HG03565 (cell line): ENCODE results near the gene DNTT.
A peak's percentile ranks its signal among the peaks of the same experiment; 100 is the strongest.

Experiments
- ATAC-seq: cut with Tn5 transposase; IDR thresholded peaks from one replicate; pipeline ENCODE4 v1.9.1; 2021; ENCODE audit warnings: mild to moderate bottlenecking, moderate library complexity; ENCODE audit not compliant: unreplicated experiment

Gene DNTT

DNA sequence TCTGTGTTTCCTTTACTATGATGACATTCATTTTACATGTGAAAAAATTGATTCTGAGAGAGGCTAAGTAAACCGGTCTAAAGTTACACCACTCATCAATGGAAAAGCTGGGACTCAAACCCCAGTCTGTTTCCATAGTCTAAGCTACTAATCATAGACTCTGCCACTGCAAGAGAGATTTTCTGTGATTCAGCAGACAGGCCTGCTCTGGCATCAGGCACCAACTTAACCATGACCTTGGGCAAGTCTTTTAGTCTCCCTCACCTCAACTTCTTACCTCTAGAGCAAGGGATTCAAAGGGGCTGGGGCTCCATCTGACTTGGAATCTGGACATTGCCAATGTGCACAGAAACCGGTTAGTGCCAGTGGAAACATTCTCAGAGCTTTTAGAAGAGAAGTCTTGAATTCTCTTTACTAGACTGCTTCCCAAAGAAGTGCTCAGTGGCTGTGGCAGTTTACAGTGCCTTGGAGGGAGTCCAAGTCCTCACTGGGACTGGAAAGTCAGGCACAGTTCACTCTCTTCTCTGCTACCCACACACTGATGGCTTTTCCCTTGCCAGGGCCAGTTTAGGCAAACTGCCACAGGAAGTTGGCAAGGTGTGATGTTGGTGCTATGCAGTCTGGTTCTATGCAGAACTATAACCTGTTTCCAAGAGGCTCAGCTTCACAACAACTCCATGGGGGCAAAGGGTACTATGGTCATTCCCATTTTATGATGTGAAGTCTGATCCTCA lies 28.4 kb upstream of the DNTT start:
- no peak for ATAC-seq

DNA sequence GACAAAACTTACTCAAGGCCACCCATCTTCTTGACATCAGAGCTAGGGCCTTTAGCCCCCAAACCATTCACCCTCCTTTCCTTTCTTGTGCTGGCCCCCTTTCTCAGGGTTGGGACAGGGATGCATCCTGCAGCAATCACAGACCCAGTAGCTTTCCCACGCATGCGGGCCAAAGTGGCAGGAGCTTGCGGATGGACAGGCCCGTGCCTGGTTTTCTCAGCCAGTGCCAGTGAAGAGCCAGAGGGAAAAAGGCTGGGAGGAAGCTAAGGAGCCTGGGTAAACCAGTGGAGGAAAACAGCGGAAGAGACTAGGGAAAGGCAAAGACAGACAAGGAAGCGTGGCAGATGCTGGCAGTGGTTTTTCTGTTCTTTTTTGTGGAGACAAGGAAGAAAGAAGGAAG lies 27.8 kb upstream of the DNTT start:
- no peak for ATAC-seq

DNA sequence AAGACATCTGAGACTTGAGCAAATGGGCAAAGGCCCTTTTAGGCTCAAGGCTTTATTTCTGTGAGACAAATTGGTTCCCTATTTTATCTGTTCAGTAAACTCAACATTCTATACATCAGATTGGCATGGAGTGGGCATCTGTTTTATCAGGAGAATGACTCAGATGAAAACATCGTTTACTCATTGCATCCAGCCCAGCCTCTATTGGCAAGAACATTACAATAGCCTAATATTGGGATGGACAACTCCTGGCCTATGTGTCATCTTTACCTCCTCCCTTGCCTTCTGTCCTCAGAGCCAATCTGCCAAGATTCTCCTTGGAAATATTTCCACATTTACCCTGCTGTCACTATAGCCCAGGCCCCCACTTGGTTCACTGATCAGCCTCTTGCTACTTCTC lies 27.4 kb upstream of the DNTT start:
- ATAC-seq: no peak

- no peak for ATAC-seq
These were observed 25.0 kb upstream of the DNTT start for GRCh38 chr10:96279191-96279641.

- ATAC-seq: no peak
These were observed 23.4 kb upstream of the DNTT start for GRCh38 chr10:96280859-96281258.

GRCh38 chr10:96281444-96282029 lies 22.7 kb upstream of the DNTT start:
- ATAC-seq: no peak

- no peak for ATAC-seq
These were observed 20.9 kb upstream of the DNTT start for GRCh38 chr10:96283351-96283750.

DNA sequence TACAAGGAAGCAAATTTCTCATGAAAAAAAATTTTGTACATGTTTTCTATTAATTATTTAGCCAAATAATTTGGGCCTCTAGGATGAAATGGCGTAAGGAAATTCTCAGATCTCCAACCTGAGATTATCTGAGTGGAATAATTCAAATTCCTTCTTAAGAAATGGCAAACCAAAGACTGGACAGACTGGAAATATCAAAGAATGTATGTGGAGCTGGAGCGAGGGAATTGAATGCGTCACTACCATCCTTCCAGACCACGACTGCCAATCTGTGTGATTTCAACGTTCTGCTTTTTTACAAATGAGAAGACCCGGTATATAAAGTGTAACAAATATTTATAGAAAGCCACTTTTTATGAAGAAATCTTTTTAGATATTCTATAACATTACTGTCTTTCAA lies 20.5 kb upstream of the DNTT start:
- ATAC-seq: no peak

DNA sequence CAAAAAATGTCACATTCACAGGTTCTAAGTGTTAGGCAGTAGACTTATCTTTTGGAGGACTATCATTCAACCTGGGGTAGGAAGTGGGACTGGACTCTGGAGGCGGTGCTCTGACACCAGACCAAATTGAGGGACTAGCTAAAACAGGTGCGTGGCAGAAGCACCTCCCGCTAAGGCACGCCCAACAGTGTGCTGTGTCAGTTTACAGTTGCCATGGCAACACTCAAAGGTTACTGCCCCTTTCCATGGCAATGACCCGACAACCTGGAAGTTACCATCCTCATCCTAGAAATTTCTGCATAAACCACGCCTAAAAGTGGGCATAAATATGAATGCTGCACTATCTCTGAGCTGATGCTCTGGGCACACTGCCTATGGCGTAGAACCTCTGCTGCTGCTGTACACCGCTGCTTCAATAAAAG lies 18.9 kb upstream of the DNTT start:
- no peak for ATAC-seq

- peak; percentile 44 for ATAC-seq
These were observed 16.7 kb upstream of the DNTT start for GRCh38 chr10:96287392-96288105.

DNA sequence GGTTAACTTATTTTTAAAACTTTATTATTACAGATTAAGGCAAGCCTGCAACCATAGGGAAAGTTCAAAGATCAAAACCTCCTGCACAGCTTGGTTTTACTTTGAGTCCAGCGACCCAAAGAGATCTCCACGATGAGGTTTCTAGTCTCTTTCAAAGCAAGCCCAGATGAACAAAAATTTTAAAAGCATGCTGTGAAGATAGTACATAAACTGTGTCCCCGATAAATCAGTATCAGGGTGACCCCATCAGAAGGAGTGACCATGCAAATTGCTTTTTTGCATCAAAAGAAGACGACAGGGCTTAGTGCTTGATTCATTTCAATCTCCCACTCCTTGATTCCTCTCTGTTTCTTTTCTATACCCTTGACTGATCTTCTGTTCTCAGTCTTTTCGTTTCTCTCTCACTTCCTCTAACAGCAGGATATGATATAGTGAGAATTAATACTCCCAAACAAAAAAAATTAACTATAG lies 16.0 kb upstream of the DNTT start:
- peak; percentile 69 for ATAC-seq

- no peak for ATAC-seq
These were observed 14.9 kb upstream of the DNTT start for GRCh38 chr10:96289218-96289910.

GRCh38 chr10:96290368-96291133 lies 13.7 kb upstream of the DNTT start:
- peak; percentile 32 for ATAC-seq

GRCh38 chr10:96292971-96293920 lies 11.0 kb upstream of the DNTT start:
- peak; percentile 36 for ATAC-seq

DNA sequence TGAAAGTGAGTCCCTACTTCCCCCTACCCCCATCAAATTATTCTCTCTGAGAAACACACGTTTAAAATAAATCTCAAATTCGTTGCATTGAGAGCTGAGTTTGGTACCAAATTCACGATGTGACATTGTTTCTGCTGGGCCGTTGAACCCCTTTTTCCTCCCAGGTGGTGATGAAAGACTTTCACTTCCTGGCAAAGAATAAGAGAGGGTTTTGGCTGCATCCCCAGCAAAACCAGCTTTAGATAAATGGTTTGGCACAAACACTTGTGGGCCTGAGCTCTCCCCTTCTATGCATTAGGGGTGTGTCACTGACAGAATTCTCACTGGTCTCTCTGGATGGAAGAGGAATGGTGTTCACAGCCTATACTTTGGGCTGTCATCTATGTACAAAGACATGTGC lies 8.8 kb upstream of the DNTT start:
- ATAC-seq: no peak

DNA sequence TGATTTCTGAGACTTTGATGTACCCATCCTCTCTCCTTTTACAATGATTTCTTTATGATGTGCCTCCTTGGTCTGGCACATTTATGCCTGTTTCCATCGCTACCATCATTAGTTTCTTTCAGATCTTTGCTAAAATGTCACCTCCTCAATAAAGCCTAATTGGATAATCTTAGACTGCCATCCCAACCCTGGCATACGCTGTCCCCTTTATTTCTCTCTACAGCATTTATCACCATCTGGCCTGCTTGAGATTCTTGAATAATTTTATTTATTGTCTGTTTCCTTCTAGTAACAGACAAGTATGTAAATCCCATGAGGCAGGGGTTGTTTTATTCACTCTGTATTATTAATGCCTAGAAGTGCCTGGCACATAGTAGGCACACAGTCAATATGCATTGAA lies 6.7 kb upstream of the DNTT start:
- ATAC-seq: no peak

DNA sequence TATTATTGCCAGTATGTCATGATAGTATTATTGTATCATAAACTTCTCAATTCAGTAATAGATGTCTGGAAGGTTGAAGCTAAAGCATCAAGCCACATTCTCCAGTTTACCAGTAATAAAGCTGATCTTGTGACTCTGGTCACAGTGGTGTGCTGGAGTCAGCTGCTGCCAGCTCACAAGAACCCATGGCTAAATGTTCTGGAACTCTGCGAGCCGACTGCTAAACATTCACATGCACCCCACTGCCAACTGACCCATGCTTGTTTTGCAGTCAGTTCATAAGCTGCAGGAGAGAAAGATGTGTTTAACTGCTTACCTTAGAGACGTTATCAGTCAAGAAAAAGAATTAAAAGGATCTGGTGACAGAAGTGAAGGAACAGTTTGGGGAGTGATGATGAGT lies 5.9 kb upstream of the DNTT start:
- ATAC-seq: no peak

DNA sequence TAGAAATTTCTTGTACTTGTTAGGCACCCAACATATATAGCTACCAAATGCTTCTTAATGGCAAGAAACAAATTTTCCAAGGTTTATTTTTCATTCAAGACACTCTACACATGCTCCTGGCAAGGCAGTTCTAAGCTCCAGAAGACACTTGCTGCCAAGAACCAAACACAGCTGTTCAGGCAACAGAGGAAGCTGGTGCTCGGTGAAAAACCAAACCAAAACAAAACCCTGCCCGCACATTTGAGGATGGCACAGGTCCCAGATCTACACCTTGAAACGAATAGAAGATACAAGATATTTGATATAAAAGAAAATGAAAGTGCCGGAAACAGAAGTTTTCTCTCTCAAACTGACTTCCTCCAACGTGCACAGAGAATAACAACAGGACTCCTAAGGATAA lies 4.9 kb upstream of the DNTT start:
- no peak for ATAC-seq

DNA sequence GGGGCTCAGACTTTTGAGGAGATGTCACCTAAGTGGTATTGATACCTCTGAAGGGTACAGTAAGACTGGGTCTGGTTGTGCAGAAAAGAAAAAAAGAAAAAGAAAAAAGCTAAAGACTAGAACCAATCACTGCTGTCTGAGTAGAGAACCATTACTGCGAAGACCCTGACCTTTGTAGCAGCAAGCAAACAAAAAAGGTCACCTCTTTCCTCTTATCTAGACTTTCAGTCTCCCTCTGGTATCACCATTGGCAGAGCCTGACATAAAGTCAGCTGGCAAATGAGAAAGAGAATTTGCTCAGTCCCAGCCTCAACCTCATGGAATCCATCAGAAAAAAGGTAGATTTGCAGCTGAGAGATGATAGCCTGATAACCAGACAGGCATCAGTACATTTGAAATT lies 2.6 kb upstream of the DNTT start:
- no peak for ATAC-seq

DNA sequence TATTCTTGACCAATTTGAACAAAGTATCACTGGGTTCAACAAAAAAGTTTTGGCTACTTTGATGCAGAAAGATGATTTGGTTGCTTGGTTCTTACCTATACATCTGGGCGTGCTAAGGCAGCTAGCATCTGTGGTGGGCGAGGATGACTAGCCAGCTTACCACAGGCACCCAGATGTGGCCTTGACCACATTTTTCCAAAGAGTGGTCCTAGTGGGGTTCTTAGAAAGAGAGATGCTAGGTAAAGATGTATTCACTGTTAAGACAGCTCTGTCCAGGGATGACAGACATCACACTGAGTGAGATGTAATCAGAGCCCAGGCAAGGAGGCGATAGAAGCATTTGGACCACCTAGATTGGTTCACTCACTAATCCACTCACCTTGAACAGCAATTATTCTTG lies 785 bp downstream of the DNTT start:
- ATAC-seq: no peak
